OCI-LY1 (cell line): ENCODE measurements around the gene SNCG.
A peak's percentile ranks its signal among the peaks of the same experiment; 100 is the strongest.

ENCODE experiments used
- H2AFZ ChIP-seq: fragments of 200-600 bp; sonication (generic), shearing (Covaris generic); 2 replicates; pipeline ENCODE4 v1.6.0; 2014; ENCODE audit warnings: antibody characterized with exemption, mild to moderate bottlenecking, low read length
- H3F3A ChIP-seq: fragments of 200-600 bp; sonication (generic), shearing (Covaris generic); 2 replicates; pipeline ENCODE4 v1.6.0; 2014; ENCODE audit warnings: mild to moderate bottlenecking, antibody characterized with exemption, low read length, moderate library complexity; ENCODE audit not compliant: insufficient read depth
- H3K27ac ChIP-seq: fragments of 200-600 bp; sonication (generic); 2 replicates; pipeline ENCODE4 v1.5.1; 2014; ENCODE audit warnings: low read length, mixed run types, mild to moderate bottlenecking, low read depth; ENCODE audit not compliant: poor library complexity, severe bottlenecking
- H3K27me3 ChIP-seq: fragments of 200-600 bp; sonication (generic); 2 replicates; pipeline ENCODE4 v1.6.0; 2014; ENCODE audit warnings: antibody characterized with exemption, mild to moderate bottlenecking, low read length, moderate library complexity; ENCODE audit not compliant: insufficient read depth
- H3K36me3 ChIP-seq: fragments of 200-600 bp; sonication (generic); 2 replicates; pipeline ENCODE4 v1.6.1; 2014; ENCODE audit warnings: mild to moderate bottlenecking, antibody characterized with exemption, low read length, moderate library complexity, mixed read lengths; ENCODE audit not compliant: insufficient read depth
- H3K4me1 ChIP-seq: fragments of 200-600 bp; sonication (generic); 2 replicates; pipeline ENCODE4 v1.5.1; 2014; ENCODE audit warnings: mild to moderate bottlenecking, low read length, moderate library complexity; ENCODE audit not compliant: insufficient read depth, severe bottlenecking
- H3K4me2 ChIP-seq: fragments of 200-600 bp; sonication (generic), shearing (Covaris generic); 2 replicates; pipeline ENCODE4 v1.6.1; 2014; ENCODE audit warnings: low read length
- H3K4me3 ChIP-seq: fragments of 200-600 bp; sonication (generic); 2 replicates; pipeline ENCODE4 v1.5.1; 2014; ENCODE audit warnings: low read length, low read depth, mild to moderate bottlenecking, mixed read lengths; ENCODE audit not compliant: poor library complexity, severe bottlenecking
- H3K79me2 ChIP-seq: fragments of 200-600 bp; shearing (Covaris generic); 2 replicates; pipeline ENCODE4 v1.6.1; 2016; ENCODE audit warnings: mixed run types, low read length, mixed read lengths; ENCODE audit not compliant: insufficient read depth
- H3K9ac ChIP-seq: fragments of 200-600 bp; sonication (generic), shearing (Covaris generic); 2 replicates; pipeline ENCODE4 v1.6.1; 2014; ENCODE audit warnings: mild to moderate bottlenecking, low read length, mixed read lengths
- H3K9me2 ChIP-seq: fragments of 200-600 bp; sonication (generic), shearing (Covaris generic); 2 replicates; pipeline ENCODE4 v1.6.1; 2014; ENCODE audit warnings: low read depth, mild to moderate bottlenecking, low read length, mixed read lengths
- H3K9me3 ChIP-seq: fragments of 200-600 bp; shearing (Covaris generic); 2 replicates; pipeline ENCODE4 v1.6.1; 2014; ENCODE audit warnings: low read length, mixed read lengths
- H4K20me1 ChIP-seq: fragments of 200-600 bp; sonication (generic), shearing (Covaris generic); 2 replicates; pipeline ENCODE4 v1.6.0; 2016; ENCODE audit warnings: mild to moderate bottlenecking, low read length; ENCODE audit not compliant: insufficient read depth
- CTCF ChIP-seq: fragments of 200-600 bp; sonication (generic), shearing (Covaris generic); IDR thresholded peaks from 2 replicates; pipeline ENCODE4 v1.5.1; 2017; ENCODE audit warnings: mild to moderate bottlenecking, antibody characterized with exemption, low read length, moderate library complexity, mixed read lengths
- EZH2 ChIP-seq: fragments of 200-600 bp; sonication (generic), shearing (Covaris generic); IDR thresholded peaks from 2 replicates; pipeline ENCODE4 v1.8.0; 2017; ENCODE audit warnings: borderline replicate concordance, mixed run types, mild to moderate bottlenecking, antibody characterized with exemption, low read length, moderate library complexity, mixed read lengths

The SNCG gene

GRCh38 chr10:86958901-86959736 lies 720 bp downstream of the SNCG start:
- H3K36me3 ChIP-seq: no peaks in the 10 kb centered on the region
- no peak overlapping the region for H3K4me3 ChIP-seq
- no peak overlapping the region for H3K9ac ChIP-seq
- no peak overlapping the region for H3K4me2 ChIP-seq
- H2AFZ ChIP-seq: no peak overlapping the region
- TF ChIP-seq EZH2 (no peak), CTCF (no peak)
- H3K27me3 ChIP-seq: no peaks in the 10 kb centered on the region
- no peaks in the 10 kb centered on the region for H3K79me2 ChIP-seq
- H3K27ac ChIP-seq: no peak overlapping the region
- H3K9me3 ChIP-seq: no peaks in the 10 kb centered on the region
- H3K9me2 ChIP-seq: no peaks in the 10 kb centered on the region
- H4K20me1 ChIP-seq: no peaks in the 10 kb centered on the region
- H3K4me1 ChIP-seq: peaks cover 6% of the 10 kb centered on the region
- H3F3A ChIP-seq: no peaks in the 10 kb centered on the region

DNA sequence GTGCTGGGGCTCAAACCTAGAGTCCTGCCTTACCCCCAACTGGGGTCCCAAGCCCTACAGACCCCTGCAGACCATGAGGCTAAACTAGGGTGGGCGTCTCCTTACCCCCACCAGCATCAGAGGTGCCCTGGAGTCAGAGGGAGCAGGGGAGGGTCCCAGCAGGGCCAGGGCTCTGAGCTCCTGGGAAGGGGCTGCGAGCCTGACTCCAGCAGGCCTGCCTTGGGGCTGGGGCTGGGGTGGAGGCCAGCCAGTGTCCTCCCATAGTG lies 1.3 kb downstream of the SNCG start:
- H3K36me3 ChIP-seq: no peaks in the 10 kb centered on the region
- no peak for TF ChIP-seq EZH2
- TF ChIP-seq CTCF: no peak
- no peaks in the 10 kb centered on the region for H3F3A ChIP-seq
- H3K9me2 ChIP-seq: no peaks in the 10 kb centered on the region
- H3K79me2 ChIP-seq: no peaks in the 10 kb centered on the region
- peaks cover 6% of the 10 kb centered on the region for H3K4me1 ChIP-seq
- no peak overlapping the region for H3K4me3 ChIP-seq
- H3K9me3 ChIP-seq: no peaks in the 10 kb centered on the region
- H3K27ac ChIP-seq: no peak overlapping the region
- no peaks in the 10 kb centered on the region for H4K20me1 ChIP-seq
- H2AFZ ChIP-seq: no peak overlapping the region
- H3K4me2 ChIP-seq: no peak overlapping the region
- no peak overlapping the region for H3K9ac ChIP-seq
- no peaks in the 10 kb centered on the region for H3K27me3 ChIP-seq

DNA sequence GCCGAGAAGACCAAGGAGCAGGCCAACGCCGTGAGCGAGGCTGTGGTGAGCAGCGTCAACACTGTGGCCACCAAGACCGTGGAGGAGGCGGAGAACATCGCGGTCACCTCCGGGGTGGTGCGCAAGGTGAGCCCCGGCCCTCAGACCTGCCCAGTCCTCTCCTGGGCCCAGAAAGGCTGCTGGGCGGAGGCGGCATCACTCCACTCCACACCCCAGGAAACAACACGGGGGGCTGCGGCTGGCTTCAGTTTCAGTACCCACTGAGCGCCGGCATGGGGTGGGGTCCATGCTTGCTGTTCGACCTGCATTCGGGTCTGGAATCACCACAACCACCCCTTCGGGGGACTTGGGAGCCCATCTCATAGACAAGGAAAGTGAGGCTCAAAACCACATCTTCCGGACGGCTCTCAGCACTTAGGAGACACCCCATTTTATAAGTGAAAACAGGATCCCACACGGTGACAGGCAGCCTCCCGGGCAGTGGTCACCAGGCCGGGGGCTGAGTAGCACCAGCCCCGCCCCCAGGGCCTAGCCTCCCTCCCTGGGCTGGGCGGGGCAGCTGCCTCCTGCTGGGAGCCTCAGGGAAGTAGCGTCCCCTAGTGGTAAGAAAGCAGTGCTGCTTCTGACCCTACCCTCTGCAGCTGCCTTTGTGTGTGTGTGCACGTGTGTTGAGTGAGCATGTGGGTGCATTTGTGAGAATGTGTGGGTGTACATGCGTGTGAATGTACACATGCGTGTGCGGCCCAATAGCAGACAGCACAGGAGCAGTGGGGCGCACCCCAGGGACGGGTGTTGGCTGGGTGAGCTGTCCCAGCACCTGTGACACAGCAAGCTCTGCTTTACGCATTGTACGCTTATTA lies 1.8 kb downstream of the SNCG start:
- no peaks in the 10 kb centered on the region for H3K9me2 ChIP-seq
- H3K27ac ChIP-seq: no peak overlapping the region
- peaks cover 6% of the 10 kb centered on the region for H3K4me1 ChIP-seq
- TF ChIP-seq CTCF (peak; percentile 89), EZH2 (no peak)
- H4K20me1 ChIP-seq: no peaks in the 10 kb centered on the region
- H3K4me3 ChIP-seq: no peak overlapping the region
- H2AFZ ChIP-seq: no peak overlapping the region
- peak overlapping the region; percentile 18; the same call in 1 of the 2 replicates for H3K4me2 ChIP-seq
- no peak overlapping the region for H3K9ac ChIP-seq
- H3K79me2 ChIP-seq: no peaks in the 10 kb centered on the region
- no peaks in the 10 kb centered on the region for H3F3A ChIP-seq
- no peaks in the 10 kb centered on the region for H3K9me3 ChIP-seq
- no peaks in the 10 kb centered on the region for H3K36me3 ChIP-seq
- no peaks in the 10 kb centered on the region for H3K27me3 ChIP-seq
